Measurements from ENCODE around the gene REV3L.

DNA sequence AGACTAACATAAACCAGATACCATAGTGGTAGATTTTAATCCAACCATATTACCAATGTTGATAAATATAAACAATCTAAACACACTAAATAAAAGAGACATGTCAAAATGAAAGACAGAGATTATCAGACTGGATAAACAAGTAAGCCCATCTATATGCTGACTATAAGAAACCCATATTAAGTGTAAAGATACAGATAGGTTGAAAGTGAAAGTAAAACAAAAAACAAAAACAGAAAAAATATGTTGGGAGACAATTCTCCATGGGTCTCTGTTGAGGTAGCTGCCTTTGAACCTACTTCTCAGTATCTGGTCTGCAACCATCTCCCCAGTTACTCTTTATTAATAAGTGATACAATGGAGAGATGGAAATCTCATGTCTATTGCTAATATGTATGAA is 21.2 kb downstream of the REV3L start:
- TF ChIP-seq, protein P1, sequence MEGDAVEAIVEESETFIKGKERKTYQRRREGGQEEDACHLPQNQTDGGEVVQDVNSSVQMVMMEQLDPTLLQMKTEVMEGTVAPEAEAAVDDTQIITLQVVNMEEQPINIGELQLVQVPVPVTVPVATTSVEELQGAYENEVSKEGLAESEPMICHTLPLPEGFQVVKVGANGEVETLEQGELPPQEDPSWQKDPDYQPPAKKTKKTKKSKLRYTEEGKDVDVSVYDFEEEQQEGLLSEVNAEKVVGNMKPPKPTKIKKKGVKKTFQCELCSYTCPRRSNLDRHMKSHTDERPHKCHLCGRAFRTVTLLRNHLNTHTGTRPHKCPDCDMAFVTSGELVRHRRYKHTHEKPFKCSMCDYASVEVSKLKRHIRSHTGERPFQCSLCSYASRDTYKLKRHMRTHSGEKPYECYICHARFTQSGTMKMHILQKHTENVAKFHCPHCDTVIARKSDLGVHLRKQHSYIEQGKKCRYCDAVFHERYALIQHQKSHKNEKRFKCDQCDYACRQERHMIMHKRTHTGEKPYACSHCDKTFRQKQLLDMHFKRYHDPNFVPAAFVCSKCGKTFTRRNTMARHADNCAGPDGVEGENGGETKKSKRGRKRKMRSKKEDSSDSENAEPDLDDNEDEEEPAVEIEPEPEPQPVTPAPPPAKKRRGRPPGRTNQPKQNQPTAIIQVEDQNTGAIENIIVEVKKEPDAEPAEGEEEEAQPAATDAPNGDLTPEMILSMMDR (conservative IDR thresholded peaks at IDR 0.05; ENCODE audit: low read length) = no peak
- TF ChIP-seq EZH2phosphoT487 (IDR thresholded peaks at IDR 0.05; ENCODE audit: borderline replicate concordance) = no peak

All from Loucy (cell line).